IPS-18c (cell line): Measurements from ENCODE around the gene MALRD1.

ENCODE experiments used
- H3K4me3 ChIP-seq: 2 replicates; pipeline ENCODE4 v1.7.0; 2013; ENCODE audit warnings: low read depth, mild to moderate bottlenecking, low read length, moderate library complexity; ENCODE audit not compliant: insufficient read depth
- H3K9me3 ChIP-seq: one replicate; pipeline ENCODE4 v1.6.1; 2013; ENCODE audit warnings: mild to moderate bottlenecking, low read length, moderate library complexity; ENCODE audit not compliant: control insufficient read depth, insufficient read depth

The MALRD1 gene

GRCh38 chr10:19620811-19621210 lies 572.2 kb downstream of the MALRD1 start:
- no peak overlapping the region for H3K4me3 ChIP-seq
- H3K9me3 ChIP-seq, result no peaks in the 10 kb centered on the region

GRCh38 chr10:19623321-19623720 lies 574.7 kb downstream of the MALRD1 start:
- no peaks in the 10 kb centered on the region for H3K9me3 ChIP-seq
- no peak overlapping the region for H3K4me3 ChIP-seq

- no peaks in the 10 kb centered on the region for H3K9me3 ChIP-seq
- H3K4me3 ChIP-seq, result no peak overlapping the region
These were observed 577.6 kb downstream of the MALRD1 start for GRCh38 chr10:19626156-19626555.

GRCh38 chr10:19628767-19629560 lies 580.4 kb downstream of the MALRD1 start:
- H3K9me3 ChIP-seq, result no peaks in the 10 kb centered on the region
- no peak overlapping the region for H3K4me3 ChIP-seq

GRCh38 chr10:19629567-19629966 lies 581.0 kb downstream of the MALRD1 start:
- H3K9me3 ChIP-seq, result no peaks in the 10 kb centered on the region
- H3K4me3 ChIP-seq, result no peak overlapping the region

GRCh38 chr10:19634163-19634562 lies 585.6 kb downstream of the MALRD1 start:
- H3K9me3 ChIP-seq, result no peaks in the 10 kb centered on the region
- no peak overlapping the region for H3K4me3 ChIP-seq

- H3K4me3 ChIP-seq, result no peak overlapping the region
- H3K9me3 ChIP-seq, result no peaks in the 10 kb centered on the region
These were observed 589.7 kb downstream of the MALRD1 start for GRCh38 chr10:19638182-19638895.

- no peaks in the 10 kb centered on the region for H3K9me3 ChIP-seq
- H3K4me3 ChIP-seq, result no peak overlapping the region
These were observed 590.3 kb downstream of the MALRD1 start for GRCh38 chr10:19638896-19639233.

GRCh38 chr10:19640566-19641263 lies 592.1 kb downstream of the MALRD1 start:
- Histone ChIP-seq H3K4me3 (no peak overlapping the region), H3K9me3 (no peaks in the 10 kb centered on the region)

- H3K9me3 ChIP-seq, result no peaks in the 10 kb centered on the region
- no peak overlapping the region for H3K4me3 ChIP-seq
These were observed 602.9 kb downstream of the MALRD1 start for GRCh38 chr10:19651549-19651948.

GRCh38 chr10:19652750-19653149 lies 604.1 kb downstream of the MALRD1 start:
- H3K9me3 ChIP-seq, result no peaks in the 10 kb centered on the region
- no peak overlapping the region for H3K4me3 ChIP-seq

GRCh38 chr10:19653931-19654330 lies 605.3 kb downstream of the MALRD1 start:
- Histone ChIP-seq H3K9me3 (no peaks in the 10 kb centered on the region), H3K4me3 (no peak overlapping the region)

GRCh38 chr10:19654576-19654975 lies 606.0 kb downstream of the MALRD1 start:
- Histone ChIP-seq H3K9me3 (no peaks in the 10 kb centered on the region), H3K4me3 (no peak overlapping the region)

GRCh38 chr10:19656420-19657042 lies 607.9 kb downstream of the MALRD1 start:
- Histone ChIP-seq H3K9me3 (no peaks in the 10 kb centered on the region), H3K4me3 (no peak overlapping the region)

- Histone ChIP-seq H3K9me3 (no peaks in the 10 kb centered on the region), H3K4me3 (no peak overlapping the region)
These were observed 609.5 kb downstream of the MALRD1 start for GRCh38 chr10:19658131-19658530.

- Histone ChIP-seq H3K4me3 (no peak overlapping the region), H3K9me3 (no peaks in the 10 kb centered on the region)
These were observed 610.1 kb downstream of the MALRD1 start for GRCh38 chr10:19658622-19659233.

- no peak overlapping the region for H3K4me3 ChIP-seq
- H3K9me3 ChIP-seq, result no peaks in the 10 kb centered on the region
These were observed 611.5 kb downstream of the MALRD1 start for GRCh38 chr10:19659920-19660655.
